Gastroesophageal sphincter (tissue), 3 donors: ENCODE data around the gene SLC47A2.

ENCODE experiments used
- CTCF ChIP-seq, 4 experiments: fragments of 200-600 bp in 2 of 4; fragments of 450-650 bp in 2 of 4; sonication (generic) in 1 of 4; IDR thresholded peaks; one replicate each; pipeline ENCODE4 v1.5.1; 2017 to 2019; ENCODE audit warnings: antibody characterized with exemption in 4 of 4, mild to moderate bottlenecking in 2 of 4, moderate library complexity in 2 of 4
- EP300 ChIP-seq: sonication (generic); formaldehyde crosslinking; IDR thresholded peaks from one replicate; pipeline ENCODE4 v1.6.1; 2017; ENCODE audit warnings: antibody characterized with exemption, mild to moderate bottlenecking
- POLR2A ChIP-seq, 2 donors: fragments of 450-650 bp; IDR thresholded peaks; one replicate each; pipeline ENCODE4 v1.6.1; 2017; ENCODE audit warnings: antibody characterized with exemption in 2 of 2, mild to moderate bottlenecking in 2 of 2, moderate library complexity in 1 of 2
- POLR2AphosphoS5 ChIP-seq: sonication (generic); formaldehyde crosslinking; IDR thresholded peaks from one replicate; pipeline ENCODE4 v1.6.1; 2017; ENCODE audit warnings: antibody characterized with exemption

GRCh38 chr17:19656851-19657581 is 59.4 kb downstream of the SLC47A2 start:
- TF ChIP-seq CTCF (IDR thresholded peaks at IDR 0.05) (no peak), POLR2A (IDR thresholded peaks at IDR 0.05) (no peak), EP300 (no peak), POLR2AphosphoS5 (no peak)
